GM18505 (cell line): Measurements from ENCODE around the gene GLYATL3.
"Not testable (repeated sequence)": the region's sequence is repeated elsewhere in the genome, so short reads cannot be mapped to it uniquely, and the experiment has no call there.

Source experiments
- ATAC-seq: cut with Tn5 transposase; IDR thresholded peaks from one replicate; pipeline ENCODE4 v1.9.1; 2021; ENCODE audit not compliant: unreplicated experiment
- POLR2A ChIP-seq: IDR thresholded peaks from 4 replicates; pipeline ENCODE4 v1.6.1; 2011; ENCODE audit warnings: borderline replicate concordance; ENCODE audit not compliant: insufficient read depth, insufficient read length; ENCODE audit errors: extremely low read depth

The GLYATL3 gene

DNA sequence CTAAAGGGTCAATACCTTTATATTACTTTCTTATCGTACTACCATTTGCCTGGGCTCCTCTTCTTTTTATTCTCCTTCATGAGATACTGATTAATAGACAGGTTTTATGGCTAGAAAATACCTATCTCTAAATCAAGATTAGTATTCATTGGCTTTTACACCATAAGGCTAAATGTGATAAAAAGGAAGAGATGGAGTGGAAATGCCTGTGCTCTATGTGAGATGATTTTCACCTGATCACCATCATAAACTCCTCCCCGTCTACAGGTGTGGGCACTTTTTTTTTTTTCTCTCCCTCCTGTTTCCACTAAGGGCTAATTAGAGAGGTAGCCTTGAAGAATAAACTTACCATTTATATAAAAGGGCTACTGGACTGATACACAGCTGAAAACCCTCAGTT is at the start of gene GLYATL3:
TSS of gene GLYATL3 (plus strand) at position 301 of the 400 bp plus-strand sequence. CDS start 12,068 bp downstream, outside the sequence.
- TF ChIP-seq POLR2A, result no peak

DNA sequence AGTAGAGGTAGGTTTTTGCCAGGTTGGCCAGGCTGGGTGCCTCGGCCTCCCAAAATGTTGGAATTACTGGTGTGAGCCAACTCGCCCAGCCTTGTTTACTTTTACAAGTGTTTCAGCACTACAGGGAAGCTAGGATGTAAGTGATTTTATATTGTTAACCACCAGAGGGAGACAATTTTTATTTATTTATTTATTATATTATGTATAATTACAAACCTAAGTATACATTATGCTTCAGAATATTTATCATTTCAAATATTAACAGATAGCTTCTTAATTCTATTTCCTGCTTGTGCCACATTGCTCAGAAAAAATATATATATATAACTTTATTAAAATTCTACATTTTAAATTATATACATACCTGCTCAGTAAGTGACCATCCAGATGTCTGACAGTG is 46.5 kb upstream of the GLYATL3 start:
- TF ChIP-seq POLR2A, result no peak

More for the DNA sequence above, at the start of gene GLYATL3:
- no peak for ATAC-seq

DNA sequence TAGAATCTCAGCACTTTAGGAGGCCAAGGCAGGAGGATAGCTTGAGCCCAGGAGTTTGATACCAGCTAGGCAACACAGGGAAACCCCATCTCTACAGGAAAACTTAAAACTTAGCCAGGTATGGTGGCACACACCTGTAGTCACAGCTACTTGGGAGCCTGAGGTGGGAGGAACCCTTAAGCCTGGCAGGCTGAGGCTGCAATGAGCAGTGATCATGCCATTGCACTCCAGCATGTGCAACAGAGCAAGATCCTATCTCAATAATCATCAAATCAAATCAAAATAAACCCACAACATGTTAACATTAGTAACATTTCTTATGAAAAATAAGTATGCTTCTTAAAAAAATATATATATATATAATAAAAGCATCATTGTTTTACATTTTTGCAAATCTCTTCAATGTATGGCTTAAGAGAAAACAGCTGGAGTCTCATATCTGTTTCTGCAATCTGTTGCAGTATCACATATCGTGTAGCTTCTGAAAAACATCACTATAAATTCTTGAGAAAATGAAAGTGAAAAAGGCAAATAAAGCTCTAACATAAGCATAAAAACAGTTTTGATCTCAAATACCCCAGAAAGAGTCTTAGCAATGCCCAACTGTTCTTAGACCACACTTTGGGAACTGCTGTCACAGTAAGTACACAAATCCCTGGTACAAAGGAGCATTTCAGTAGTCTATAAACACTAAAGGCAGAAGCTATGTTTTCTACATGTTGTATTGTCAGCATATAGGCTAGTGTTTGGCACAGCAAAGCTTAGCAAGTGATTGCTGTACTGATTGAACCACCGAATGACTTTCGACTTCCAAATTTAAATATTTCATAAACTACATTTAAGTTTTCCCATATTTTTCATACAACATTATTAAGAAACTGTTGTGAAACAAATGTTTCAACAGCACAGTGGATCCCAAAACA is 44.7 kb upstream of the GLYATL3 start:
- TF ChIP-seq POLR2A, result no peak
- no peak for ATAC-seq

More for the DNA sequence above, 46.5 kb upstream of the GLYATL3 start:
- ATAC-seq, result no peak

DNA sequence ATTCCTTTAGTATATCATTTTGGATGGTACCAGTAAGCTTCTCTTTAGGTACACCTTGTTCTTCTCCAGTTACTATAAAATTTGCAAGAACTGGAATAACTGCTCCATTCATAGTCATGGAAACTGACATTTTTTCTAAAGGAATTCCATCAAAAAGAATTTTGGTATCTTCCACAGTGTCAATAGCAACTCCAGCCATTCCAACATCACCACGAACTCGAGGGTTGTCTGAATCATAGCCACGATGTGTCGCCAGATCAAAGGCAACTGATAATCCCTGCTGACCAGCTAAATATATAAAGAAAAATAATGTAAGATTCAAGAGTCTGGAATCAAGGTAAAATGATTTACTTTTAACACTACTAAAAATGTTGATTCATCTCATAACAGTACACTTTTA is 42.0 kb upstream of the GLYATL3 start:
- TF ChIP-seq POLR2A, result no peak
- ATAC-seq, result no peak

DNA sequence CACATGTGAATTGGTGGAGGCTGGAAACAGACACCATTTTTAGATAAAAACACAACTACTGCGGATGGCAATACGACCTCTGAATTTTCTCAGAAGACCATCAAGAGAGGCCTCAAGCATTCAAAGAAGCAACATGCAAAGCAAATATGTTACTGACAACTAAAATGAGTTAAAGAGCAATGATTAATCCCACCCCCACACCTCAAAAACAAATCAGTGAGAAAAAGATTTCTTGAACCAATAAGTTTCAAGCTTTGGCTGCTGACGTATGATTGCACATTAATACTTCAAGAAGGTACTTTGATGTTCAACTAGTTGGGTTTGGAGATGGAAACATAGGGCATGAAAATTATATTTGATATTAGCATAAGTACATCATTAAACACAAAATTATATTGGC is 37.7 kb upstream of the GLYATL3 start:
- TF ChIP-seq POLR2A, result no peak
- no peak for ATAC-seq

DNA sequence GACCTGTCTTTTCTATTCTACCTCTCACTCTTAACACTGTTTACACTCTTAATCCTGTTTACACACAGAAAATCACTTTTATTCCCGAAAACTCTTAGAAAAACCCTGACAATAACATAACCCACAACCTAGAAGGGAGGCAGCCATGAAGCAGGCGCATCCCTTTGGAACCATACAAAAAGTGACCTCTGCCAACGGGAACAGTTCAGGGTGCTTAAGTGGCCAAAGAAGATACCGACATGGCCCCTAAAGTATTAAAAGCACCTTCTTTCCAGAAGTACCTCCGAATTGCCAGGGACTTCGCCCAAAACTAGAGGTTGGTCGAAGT is 37.2 kb upstream of the GLYATL3 start:
- peak; percentile 1 for ATAC-seq

DNA sequence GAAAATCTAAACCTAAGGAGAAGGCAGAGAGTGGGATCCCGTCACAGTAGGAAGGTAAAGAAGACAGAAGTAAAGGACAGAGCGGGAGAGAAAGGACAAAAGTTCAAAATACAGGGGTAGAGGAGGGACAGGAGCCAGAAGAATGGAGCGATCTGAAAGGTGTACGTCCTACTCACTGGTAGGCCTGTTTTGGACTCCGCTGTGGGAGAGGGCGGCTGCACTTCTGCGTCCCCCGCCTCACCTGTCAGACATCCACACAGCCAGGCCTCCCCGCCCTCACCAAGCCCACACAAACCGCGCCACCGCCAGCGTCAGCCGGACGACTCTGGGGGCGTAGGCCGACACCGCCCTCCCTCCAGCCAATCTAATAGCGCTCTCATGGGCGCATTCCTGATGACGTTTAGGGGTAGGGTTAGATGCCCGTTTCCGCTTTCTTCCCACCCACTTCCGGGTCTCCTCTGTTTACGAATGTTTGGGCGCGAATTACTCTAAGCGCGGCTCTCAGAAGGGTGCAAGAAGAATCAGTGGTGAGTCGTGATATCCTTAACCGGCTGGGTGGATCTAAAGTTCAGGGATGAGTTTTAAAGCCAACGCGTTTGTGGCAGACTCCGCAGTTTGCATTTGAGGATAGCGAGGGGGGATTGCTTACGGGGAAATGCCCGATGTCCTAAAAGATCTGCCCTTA is 36.7 kb upstream of the GLYATL3 start, which contains the start of the genes CENPQ and MMUT:
TSS of gene CENPQ (plus strand) at position 444 of the 685 bp plus-strand sequence. CDS start 6,807 bp downstream, outside the sequence.
TSS of gene MMUT (minus strand) at position 327 of the 685 bp plus-strand sequence. CDS start 3,787 bp downstream, outside the sequence.
- TF ChIP-seq POLR2A, result peak; percentile 84
- ATAC-seq, result peak; percentile 99

More for the DNA sequence above, 37.2 kb upstream of the GLYATL3 start:
- no peak for TF ChIP-seq POLR2A

DNA sequence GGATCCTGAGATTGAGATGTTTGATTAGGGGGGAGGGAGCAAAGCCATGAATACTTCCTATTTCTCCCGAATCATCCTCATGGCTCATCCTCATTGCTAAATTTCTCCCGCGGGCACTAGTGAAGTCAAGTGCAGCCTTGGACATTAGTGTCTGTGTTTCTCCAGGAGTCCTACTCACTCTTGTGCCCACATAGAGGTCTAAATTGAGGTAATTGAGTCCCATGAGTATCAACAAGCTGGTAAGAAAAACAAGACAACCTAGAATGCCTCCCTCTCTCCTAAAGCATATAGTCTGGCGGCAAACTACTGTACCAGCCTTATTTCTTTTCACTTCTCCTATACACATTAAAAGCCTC is 36.1 kb upstream of the GLYATL3 start:
- no peak for TF ChIP-seq POLR2A
- peak; percentile 0 for ATAC-seq

DNA sequence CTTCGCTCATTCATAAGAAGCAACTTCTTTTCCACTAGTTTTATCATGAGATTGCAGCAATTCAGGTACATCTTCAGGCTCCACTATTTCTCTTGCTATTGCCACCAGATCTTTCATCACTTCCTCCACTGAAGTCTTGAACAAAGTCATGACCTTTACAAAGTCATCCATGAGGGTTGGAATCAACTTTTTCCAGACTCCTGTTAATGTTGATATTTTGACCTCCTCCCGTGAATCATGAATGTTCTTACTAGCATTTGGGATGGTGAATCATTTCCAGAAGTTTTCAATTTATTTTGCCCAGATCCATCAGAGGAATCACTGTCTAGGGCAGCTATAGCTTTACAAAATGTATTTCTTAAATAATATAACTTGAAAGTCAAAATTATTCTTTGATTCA is 35.0 kb upstream of the GLYATL3 start:
- ATAC-seq, result no peak
- TF ChIP-seq POLR2A, result no peak

DNA sequence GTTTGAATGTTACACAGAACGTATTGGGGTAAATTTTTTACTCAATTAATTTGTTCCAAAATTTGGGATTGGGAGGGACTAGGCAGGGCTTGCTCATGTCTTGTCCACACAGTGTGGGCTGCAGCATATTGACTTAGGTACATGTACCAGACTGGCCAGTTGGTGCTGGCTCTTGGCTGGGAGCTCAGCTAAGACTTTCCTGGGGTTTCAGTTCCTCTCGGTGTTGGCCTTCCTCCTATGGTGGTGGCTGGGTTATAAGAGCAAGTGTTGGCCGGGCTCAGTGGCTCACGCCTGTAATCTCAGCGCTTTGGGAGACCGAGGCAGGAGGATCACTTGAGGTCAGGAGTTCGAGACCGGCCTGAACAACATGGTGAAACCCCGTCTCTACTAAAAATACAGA is 31.7 kb upstream of the GLYATL3 start:
- ATAC-seq, result no peak
- no peak for TF ChIP-seq POLR2A

DNA sequence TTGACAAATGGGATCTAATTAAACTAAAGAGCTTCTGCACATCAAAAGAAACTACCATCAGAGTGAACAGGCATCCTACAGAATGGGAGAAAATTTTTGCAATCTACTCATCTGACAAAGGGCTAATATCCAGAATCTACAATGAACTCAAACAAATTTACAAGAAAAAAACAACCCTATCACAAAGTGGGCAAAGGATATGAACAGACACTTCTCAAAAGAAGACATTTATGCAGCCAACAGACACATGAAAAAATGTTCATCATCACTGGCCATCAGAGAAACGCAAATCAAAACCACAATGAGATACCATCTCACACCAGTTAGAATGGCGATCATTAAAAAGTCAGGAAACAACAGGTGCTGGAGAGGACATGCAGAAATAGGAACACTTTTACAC is 23.2 kb upstream of the GLYATL3 start:
- ATAC-seq, result not testable (repeated sequence)

DNA sequence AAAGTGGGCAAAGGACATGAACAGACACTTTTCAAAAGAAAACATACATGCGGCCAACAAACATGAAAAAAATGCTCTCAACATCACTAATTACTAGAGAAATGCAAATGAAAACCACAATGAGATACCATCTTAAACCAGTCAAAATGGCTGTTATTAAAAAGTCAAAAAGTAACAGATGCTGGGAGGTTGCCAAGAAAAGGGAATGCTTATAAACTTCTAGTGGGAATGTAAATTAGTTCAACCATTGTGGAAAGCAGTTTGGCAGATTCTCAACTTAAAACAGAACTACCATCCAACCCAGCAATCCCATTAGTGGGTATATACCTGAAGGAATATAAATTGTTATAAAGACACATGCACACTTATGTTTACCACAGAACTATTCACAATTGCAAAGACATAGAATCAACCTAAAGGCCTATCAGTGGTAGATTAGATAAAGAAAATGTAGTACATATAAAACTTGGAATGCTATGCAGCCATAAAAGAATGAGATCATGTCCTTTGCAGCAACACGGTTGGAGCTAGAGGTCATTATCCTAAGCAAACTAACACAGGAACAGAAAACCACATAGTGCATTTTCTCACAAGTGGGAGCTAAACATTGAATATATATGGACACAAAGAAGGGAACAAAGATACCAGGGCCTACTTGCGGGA is 20.3 kb upstream of the GLYATL3 start:
- no peak for ATAC-seq
- no peak for TF ChIP-seq POLR2A

DNA sequence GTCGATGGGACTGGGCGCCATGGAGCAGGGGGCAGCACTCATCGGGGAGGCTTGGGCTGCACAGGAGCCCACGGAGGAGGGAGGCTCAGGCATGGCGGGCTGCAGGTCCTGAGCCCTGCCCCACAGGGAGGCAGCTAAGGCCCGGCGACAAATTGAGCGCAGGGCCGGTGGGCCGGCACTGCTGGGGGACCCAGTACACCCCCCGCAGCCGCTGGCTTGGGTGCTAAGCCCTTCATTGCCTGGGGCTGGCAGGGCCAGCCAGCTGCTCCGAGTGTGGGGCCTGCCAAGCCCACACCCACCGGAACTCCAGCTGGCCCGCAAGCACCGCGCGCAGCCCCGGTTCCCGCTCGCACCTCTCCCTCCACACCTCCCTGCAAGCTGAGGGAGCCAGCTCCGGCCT is 17.9 kb upstream of the GLYATL3 start:
- not testable (repeated sequence) for ATAC-seq

DNA sequence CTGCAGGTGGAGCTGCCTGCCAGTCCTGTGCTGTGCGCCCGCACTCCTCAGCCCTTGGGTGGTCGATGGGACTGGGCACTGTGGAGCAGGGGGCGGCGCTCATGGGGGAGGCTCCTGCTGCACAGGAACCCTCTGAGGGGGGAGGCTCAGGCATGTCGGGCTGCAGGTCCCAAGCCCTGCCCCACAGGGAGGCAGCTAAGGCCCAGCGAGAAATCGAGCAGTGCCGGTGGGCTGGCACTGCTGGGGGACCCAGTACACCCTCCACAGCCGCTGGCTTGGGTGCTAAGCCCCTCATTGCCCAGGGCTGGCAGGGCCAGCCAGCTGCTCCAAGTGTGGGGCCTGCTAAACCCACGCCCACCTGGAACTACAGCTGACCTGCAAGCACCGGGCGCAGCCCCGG is 16.3 kb upstream of the GLYATL3 start:
- not testable (repeated sequence) for ATAC-seq

DNA sequence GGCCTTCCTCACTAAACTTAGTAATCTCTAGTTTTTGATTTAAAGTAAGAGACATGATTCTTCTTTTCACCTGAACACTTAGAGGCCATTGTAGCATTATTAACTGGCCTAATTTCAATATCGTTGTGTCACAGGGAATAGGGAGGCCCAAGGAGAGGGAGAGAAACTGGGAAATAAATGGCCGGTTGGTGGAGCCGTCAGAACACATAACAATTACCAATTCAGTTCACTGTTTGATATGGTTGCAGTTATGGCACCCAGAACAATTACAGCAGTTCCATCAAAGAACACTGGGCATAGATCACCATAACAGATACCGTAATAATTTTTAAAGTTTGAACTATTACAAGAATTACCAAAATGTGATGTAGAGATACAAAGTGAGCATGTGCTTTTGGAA is 9.1 kb upstream of the GLYATL3 start:
- TF ChIP-seq POLR2A, result no peak
- ATAC-seq, result no peak
